ENCODE results near the gene YOD1. TPM values are rescaled to one million over a fixed set of nuclear protein-coding genes. Genes with fewer than 3 reads are reported as not detected.

YOD1 gene
- total and polyA plus RNA-seq, 2 of the 13 experiments (the other 11 are each of a cell fraction or from before 2014, with no cell fraction given) = 3.4 to 9.1 TPM

DNA sequence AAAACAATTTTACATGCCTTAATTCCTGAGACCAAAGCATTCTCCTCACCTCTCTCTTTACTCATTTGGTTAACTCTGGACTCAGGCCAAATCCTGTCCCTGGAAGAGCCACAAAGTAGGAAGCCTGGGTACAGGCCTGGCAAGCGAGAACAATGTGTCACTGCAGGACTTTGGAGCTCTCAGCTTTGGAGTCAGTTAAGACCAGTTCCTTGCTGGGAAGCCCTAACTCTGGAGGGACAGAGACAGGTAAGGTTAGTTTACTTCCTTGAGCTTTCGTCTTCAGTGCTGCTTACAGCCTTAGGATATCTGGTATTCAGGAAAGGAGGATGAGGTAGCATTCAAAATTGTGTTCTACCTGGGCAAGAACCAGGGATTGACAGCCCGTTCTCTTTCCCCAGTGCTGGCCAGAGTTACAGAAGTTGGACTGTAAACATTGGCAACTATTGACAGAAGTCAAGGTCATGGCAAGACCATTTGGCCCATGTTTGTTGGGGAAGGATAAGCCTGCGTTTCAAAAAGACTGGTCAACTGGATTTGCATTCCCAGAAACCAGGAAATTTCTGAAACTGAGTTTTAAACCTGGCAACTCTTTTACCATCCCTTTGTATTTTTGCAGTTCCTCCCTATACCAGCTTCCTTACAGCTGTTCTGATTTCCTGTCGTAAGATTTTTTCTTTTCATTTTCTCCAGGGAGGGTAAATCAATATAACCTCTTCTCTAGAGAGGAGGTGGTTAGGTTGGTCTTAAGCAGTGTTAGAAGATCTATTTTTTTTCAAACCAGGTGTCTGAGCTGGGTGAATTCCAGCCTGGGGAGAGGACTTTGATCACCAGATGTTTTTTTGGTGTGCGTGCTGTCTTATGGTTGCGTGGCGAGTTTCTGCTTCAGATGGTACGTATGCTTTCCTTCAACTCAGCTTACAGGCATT, 38.0 kb upstream of the YOD1 start, which contains the start of gene C4BPB (continued):
- TF ChIP-seq DRAP1 (CRISPR knock-in tag; IDR thresholded peaks at IDR 0.05) (peak; percentile 49; the same call in 1 of the 2 replicates), RCOR2 (CRISPR knock-in tag; IDR thresholded peaks at IDR 0.05) (peak; percentile 78), ZNF121 (CRISPR knock-in tag; IDR thresholded peaks at IDR 0.05) (peak; percentile 35; the same call in 1 of the 2 replicates), ZNF292 (CRISPR knock-in tag; IDR thresholded peaks at IDR 0.05; ENCODE audit: borderline replicate concordance, low read depth) (peak; percentile 61), ZNF12 (CRISPR knock-in tag; IDR thresholded peaks at IDR 0.05) (0 out of 2 replicates have a peak, but pooled peaks have one; percentile 20), GATAD1 (CRISPR knock-in tag; IDR thresholded peaks at IDR 0.05) (peak; percentile 63), TARDBP (CRISPR knock-in tag; IDR thresholded peaks at IDR 0.05) (peak; percentile 80; the same call in 1 of the 2 replicates), ZNF496 (CRISPR knock-in tag; IDR thresholded peaks at IDR 0.05; ENCODE audit: insufficient replicate concordance) (no peak), ZNF678 (CRISPR knock-in tag; IDR thresholded peaks at IDR 0.05) (0 out of 2 replicates have a peak, but pooled peaks have one; percentile 44), NFKBIZ (CRISPR knock-in tag; IDR thresholded peaks at IDR 0.05) (peak; percentile 93; the same call in 1 of the 2 replicates), ZNF761 (CRISPR knock-in tag; conservative IDR thresholded peaks at IDR 0.05) (0 out of 2 replicates have a peak, but pooled peaks have one; percentile 62), ARID2 (CRISPR knock-in tag; IDR thresholded peaks at IDR 0.05; ENCODE audit: borderline replicate concordance) (no peak), KAT7 (CRISPR knock-in tag; IDR thresholded peaks at IDR 0.05; ENCODE audit: borderline replicate concordance) (0 out of 2 replicates have a peak, but pooled peaks have one; percentile 63), PAXIP1 (CRISPR knock-in tag; conservative IDR thresholded peaks at IDR 0.05) (peak; percentile 99), CHD2 (IDR thresholded peaks at IDR 0.05; ENCODE audit: low read depth, low read length) (no peak), NR0B2 (CRISPR knock-in tag; IDR thresholded peaks at IDR 0.05) (no peak), SMAD3 (CRISPR knock-in tag; IDR thresholded peaks at IDR 0.05) (0 out of 2 replicates have a peak, but pooled peaks have one; percentile 71), IRF2 (CRISPR knock-in tag; IDR thresholded peaks at IDR 0.05) (peak; percentile 82), TP53 (CRISPR knock-in tag; conservative IDR thresholded peaks at IDR 0.05) (peak; percentile 58; the same call in 1 of the 2 replicates), POLR2G (IDR thresholded peaks at IDR 0.05; ENCODE audit: low read depth, low read length) (peak; percentile 72), ZBTB7A (CRISPR knock-in tag; IDR thresholded peaks at IDR 0.05) (no peak)
- TF ChIP-seq, protein P1, sequence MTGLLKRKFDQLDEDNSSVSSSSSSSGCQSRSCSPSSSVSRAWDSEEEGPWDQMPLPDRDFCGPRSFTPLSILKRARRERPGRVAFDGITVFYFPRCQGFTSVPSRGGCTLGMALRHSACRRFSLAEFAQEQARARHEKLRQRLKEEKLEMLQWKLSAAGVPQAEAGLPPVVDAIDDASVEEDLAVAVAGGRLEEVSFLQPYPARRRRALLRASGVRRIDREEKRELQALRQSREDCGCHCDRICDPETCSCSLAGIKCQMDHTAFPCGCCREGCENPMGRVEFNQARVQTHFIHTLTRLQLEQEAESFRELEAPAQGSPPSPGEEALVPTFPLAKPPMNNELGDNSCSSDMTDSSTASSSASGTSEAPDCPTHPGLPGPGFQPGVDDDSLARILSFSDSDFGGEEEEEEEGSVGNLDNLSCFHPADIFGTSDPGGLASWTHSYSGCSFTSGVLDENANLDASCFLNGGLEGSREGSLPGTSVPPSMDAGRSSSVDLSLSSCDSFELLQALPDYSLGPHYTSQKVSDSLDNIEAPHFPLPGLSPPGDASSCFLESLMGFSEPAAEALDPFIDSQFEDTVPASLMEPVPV (CRISPR knock-in tag; IDR thresholded peaks at IDR 0.05) = no peak
- TF ChIP-seq, protein P2, sequence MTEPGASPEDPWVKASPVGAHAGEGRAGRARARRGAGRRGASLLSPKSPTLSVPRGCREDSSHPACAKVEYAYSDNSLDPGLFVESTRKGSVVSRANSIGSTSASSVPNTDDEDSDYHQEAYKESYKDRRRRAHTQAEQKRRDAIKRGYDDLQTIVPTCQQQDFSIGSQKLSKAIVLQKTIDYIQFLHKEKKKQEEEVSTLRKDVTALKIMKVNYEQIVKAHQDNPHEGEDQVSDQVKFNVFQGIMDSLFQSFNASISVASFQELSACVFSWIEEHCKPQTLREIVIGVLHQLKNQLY (CRISPR knock-in tag; IDR thresholded peaks at IDR 0.05) = peak; percentile 17; the same call in 1 of the 2 replicates
